Lower lobe of right lung (tissue), 2 donors: Measurements from ENCODE around the gene MRPS27. TPM values are rescaled to one million over a fixed set of nuclear protein-coding genes. Genes with fewer than 3 reads are reported as not detected.
A peak's percentile ranks its signal among the peaks of the same experiment; 100 is the strongest.

Experiments used
- ATAC-seq, 2 donors: fragments of 200-7000 bp; cut with Tn5 transposase; one replicate each; pipeline ENCODE4 v1.9.1; 2020 to 2022; ENCODE audit warnings: mild to moderate bottlenecking in 2 of 2, moderate library complexity in 2 of 2
- DNase-seq: peaks from one replicate; pipeline ENCODE4 v3.0.0-alpha.2; 2020
- H3K27ac ChIP-seq: fragments of 200-600 bp; one replicate; pipeline ENCODE4 v1.8.0; 2022
- H3K27me3 ChIP-seq: fragments of 200-600 bp; one replicate; pipeline ENCODE4 v1.8.0; 2022; ENCODE audit warnings: low read depth
- H3K36me3 ChIP-seq: fragments of 200-600 bp; one replicate; pipeline ENCODE4 v1.8.0; 2022; ENCODE audit warnings: mild to moderate bottlenecking
- H3K4me1 ChIP-seq: fragments of 200-600 bp; one replicate; pipeline ENCODE4 v1.8.0; 2022
- H3K4me3 ChIP-seq: fragments of 200-600 bp; one replicate; pipeline ENCODE4 v1.8.0; 2022; ENCODE audit warnings: mild to moderate bottlenecking
- H3K9me3 ChIP-seq: fragments of 200-600 bp; one replicate; pipeline ENCODE4 v1.8.0; 2022
- intact Hi-C: fragments of 100-400 bp; cut with DNase I; formaldehyde crosslinking; loops from one replicate; pipeline ENCODE4 v1.11.0; 2022
- total RNA-seq: library from RNA; stranded (reverse); fragmentation: NEBNext Ultra II Directional; extraction: Animal tissue kit (Norgen Biotek cat#: 25700); gene quantifications from one replicate; pipeline ENCODE4 v1.2.1, GENCODE V29; 2021
- TF ChIP-seq, protein P1 (sequence below): fragments of 200-600 bp; IDR thresholded peaks from one replicate; pipeline ENCODE4 v1.8.0; 2022; ENCODE audit warnings: antibody characterized with exemption, mild to moderate bottlenecking
- donor health status: DM: no; HTN: yes; CAD: no; lungs with severe emphysema.

The MRPS27 gene
- total RNA-seq, 1 donor from 2014 or later: 35.1 TPM

DNA sequence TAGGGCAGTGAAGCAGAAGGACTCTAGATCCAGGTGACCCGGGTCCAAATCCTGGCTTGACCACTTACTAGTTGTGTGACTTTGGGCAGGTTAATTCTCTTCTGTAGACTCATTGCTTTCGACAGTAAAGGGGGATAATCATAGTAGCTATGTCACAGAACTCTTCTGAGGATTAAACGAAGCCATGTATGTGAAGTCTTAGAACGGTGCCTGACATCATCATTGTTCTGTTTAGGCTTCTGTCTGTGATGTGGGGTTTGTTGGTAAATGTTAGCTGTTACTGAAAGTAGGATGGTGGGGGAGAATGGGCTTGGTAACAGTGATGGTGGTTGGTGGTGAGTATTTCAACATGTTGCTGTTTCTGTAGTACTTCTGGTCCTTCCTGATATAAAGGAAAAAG, 139.1 kb downstream of the MRPS27 start:
- Histone ChIP-seq H3K27ac (no peak overlapping the region), H3K36me3 (no peaks in the 10 kb centered on the region), H3K9me3 (no peaks in the 10 kb centered on the region), H3K4me1 (no peaks in the 10 kb centered on the region), H3K27me3 (peaks cover 3% of the 10 kb centered on the region), H3K4me3 (no peak overlapping the region)
- intact Hi-C loops: no loop called here
- DNase-seq: no peak
- TF ChIP-seq, protein P1, sequence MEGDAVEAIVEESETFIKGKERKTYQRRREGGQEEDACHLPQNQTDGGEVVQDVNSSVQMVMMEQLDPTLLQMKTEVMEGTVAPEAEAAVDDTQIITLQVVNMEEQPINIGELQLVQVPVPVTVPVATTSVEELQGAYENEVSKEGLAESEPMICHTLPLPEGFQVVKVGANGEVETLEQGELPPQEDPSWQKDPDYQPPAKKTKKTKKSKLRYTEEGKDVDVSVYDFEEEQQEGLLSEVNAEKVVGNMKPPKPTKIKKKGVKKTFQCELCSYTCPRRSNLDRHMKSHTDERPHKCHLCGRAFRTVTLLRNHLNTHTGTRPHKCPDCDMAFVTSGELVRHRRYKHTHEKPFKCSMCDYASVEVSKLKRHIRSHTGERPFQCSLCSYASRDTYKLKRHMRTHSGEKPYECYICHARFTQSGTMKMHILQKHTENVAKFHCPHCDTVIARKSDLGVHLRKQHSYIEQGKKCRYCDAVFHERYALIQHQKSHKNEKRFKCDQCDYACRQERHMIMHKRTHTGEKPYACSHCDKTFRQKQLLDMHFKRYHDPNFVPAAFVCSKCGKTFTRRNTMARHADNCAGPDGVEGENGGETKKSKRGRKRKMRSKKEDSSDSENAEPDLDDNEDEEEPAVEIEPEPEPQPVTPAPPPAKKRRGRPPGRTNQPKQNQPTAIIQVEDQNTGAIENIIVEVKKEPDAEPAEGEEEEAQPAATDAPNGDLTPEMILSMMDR: no peak
- ATAC-seq: no peak

DNA sequence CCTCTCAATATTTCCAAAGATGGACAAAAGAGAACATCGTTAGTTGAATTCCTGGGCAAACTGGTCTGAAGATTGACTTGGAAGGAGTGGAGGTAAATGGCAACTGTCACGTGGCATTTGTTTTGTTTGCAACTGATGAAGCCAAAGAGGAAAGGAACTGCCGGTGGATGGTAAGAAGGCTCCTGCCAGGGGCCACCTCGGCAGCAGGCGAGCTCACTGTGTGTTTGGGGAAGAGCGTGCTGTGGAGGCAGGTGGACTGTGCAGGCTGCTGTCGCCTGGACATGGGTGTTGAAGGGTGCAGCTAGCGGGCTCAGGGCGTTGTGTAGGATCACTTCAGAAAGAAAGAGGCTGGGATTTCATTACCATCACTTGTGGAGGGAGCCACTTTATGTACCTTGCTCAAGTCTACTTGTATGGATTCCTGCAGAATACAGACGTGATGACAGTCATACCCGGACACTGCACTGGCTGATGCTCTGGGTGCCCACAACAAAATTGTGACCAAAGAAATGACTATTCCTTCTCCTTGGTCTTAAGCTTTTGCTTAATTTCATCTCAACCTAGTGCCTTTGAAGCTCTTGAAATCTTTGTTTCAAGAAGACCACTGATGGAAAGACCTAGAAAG, 140.1 kb downstream of the MRPS27 start:
- Histone ChIP-seq H3K4me1 (no peaks in the 10 kb centered on the region), H3K27me3 (peaks cover 3% of the 10 kb centered on the region), H3K4me3 (no peak overlapping the region), H3K27ac (no peak overlapping the region), H3K36me3 (no peaks in the 10 kb centered on the region), H3K9me3 (no peaks in the 10 kb centered on the region)
- TF ChIP-seq, protein P1: no peak
- ATAC-seq: no peak
- intact Hi-C loops: no loop called here
- DNase-seq: no peak

DNA sequence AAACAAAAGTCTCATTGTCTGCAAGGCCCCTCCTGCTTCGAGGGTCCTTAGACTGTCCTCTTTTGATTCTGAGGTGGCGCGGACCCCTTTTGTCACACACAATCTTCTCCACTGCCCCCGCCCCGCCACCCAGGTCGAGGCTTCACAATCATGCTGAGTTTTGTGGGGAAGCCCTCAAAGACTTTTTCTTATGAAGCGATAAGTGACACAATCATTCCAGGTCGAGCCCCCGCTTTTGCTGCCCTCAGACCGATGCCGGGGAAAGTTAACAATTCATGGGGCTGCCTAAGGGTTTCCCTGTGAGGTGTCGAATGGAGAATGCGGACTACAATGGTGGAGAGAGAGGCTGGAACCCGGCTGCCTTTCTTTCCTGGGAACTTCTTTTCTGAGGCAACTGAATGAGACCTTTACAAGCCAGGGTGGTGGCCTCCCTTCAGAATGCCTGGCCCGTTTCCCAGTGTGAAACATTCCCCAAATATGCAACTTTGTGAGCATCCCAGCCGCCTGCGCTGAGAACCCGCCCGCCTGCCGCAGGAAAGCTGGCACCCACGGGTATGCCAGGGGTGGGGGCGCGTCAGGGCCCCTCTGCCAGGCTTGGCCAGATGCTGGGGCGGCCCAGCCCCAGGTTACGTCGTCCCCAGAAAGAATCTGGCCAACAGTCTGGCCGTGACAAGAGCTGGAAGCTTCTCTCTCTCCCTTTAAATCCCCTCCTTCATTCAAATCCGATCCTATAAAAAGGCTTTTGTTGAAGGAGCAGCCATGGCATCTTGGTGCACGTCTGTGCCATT, 140.8 kb downstream of the MRPS27 start:
- intact Hi-C loops: no loop called here
- ATAC-seq (peak; percentile 45 to 50), DNase-seq (no peak)
- Histone ChIP-seq H3K27ac (no peak overlapping the region), H3K4me3 (no peak overlapping the region), H3K9me3 (no peaks in the 10 kb centered on the region), H3K27me3 (peaks cover 3% of the 10 kb centered on the region), H3K36me3 (no peaks in the 10 kb centered on the region), H3K4me1 (no peaks in the 10 kb centered on the region)
- TF ChIP-seq, protein P1: no peak

DNA sequence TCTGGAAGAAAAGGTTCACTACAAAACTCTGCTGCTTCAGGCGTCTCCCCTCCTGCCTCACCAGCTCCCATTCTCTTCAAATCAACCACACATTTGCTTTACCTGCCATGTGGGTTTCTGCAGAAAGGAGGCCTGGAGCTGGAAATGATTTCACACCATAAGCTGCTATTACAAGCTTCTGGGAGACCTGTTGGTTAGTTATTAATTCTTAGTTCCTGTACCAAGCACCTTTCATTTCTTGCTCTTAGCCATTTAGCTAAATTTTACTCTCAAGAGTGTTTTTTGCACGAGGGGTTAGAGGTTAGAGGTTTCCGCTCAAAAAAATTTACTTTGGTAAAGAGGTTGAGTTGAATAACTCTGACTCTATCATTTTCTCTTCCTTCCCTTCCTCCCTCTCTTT, 142.5 kb downstream of the MRPS27 start:
- TF ChIP-seq, protein P1: no peak
- intact Hi-C loops: no loop called here
- H3K9me3 ChIP-seq: no peaks in the 10 kb centered on the region
- no peaks in the 10 kb centered on the region for H3K4me1 ChIP-seq
- DNase-seq (no peak), ATAC-seq (no peak)
- H3K36me3 ChIP-seq: no peaks in the 10 kb centered on the region
- H3K27me3 ChIP-seq: peaks cover 3% of the 10 kb centered on the region
- H3K27ac ChIP-seq: no peak overlapping the region
- no peak overlapping the region for H3K4me3 ChIP-seq

DNA sequence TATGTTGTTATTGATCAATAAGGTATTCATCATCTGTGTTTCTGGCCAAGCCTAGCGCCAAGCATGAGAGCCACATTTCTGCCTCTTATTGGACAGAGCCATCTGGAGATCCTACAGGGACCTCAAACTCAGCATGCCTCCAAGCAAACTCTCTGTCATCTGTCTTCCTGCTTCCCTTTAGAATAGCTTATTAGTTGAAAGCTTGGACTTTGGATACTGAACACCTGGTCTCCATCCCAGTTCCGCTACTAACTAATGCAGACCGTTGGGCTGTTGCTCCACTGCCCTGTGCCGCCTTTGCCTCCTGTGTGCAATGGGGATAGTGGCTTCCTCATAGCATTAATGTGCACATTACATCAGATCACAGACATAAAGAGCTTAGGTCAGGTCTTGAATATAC, 147.3 kb downstream of the MRPS27 start:
- no peak overlapping the region for H3K27ac ChIP-seq
- H3K9me3 ChIP-seq: no peaks in the 10 kb centered on the region
- TF ChIP-seq, protein P1: no peak
- DNase-seq (no peak), ATAC-seq (no peak)
- H3K4me3 ChIP-seq: no peak overlapping the region
- no peaks in the 10 kb centered on the region for H3K27me3 ChIP-seq
- intact Hi-C loops: no loop called here
- H3K4me1 ChIP-seq: no peaks in the 10 kb centered on the region
- H3K36me3 ChIP-seq: no peaks in the 10 kb centered on the region
